ENCODE results near the gene CFAP99.

DNA sequence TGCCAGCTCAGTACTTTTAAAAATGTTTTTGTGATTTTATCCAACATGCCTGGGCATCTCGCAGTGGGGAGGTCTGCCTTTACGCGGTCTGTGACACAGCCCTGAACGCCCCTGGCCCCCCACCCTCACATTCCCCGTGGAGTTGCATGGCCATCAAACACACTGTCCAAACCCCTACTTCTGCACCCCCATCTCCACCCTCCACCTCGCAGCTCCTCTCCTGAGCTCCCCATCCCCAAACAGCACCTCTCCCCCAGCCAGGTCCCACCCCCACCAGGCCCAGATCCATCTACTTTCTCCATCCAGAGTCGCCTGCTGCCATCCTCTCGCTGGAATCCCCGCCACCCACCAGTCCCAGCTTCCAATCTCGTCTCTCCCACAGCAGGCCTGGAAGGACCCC, 9.8 kb upstream of the CFAP99 start:
- TF ChIP-seq, protein P1, sequence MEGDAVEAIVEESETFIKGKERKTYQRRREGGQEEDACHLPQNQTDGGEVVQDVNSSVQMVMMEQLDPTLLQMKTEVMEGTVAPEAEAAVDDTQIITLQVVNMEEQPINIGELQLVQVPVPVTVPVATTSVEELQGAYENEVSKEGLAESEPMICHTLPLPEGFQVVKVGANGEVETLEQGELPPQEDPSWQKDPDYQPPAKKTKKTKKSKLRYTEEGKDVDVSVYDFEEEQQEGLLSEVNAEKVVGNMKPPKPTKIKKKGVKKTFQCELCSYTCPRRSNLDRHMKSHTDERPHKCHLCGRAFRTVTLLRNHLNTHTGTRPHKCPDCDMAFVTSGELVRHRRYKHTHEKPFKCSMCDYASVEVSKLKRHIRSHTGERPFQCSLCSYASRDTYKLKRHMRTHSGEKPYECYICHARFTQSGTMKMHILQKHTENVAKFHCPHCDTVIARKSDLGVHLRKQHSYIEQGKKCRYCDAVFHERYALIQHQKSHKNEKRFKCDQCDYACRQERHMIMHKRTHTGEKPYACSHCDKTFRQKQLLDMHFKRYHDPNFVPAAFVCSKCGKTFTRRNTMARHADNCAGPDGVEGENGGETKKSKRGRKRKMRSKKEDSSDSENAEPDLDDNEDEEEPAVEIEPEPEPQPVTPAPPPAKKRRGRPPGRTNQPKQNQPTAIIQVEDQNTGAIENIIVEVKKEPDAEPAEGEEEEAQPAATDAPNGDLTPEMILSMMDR (IDR thresholded peaks at IDR 0.05; ENCODE audit: control extremely low read depth in 1 of 3, insufficient read depth in 1 of 3, low read depth in 1 of 3, low read length in 3 of 3) = no peak
- no peak for TF ChIP-seq SP2 (IDR thresholded peaks at IDR 0.05; ENCODE audit: low read length)
- TF ChIP-seq, protein P2, sequence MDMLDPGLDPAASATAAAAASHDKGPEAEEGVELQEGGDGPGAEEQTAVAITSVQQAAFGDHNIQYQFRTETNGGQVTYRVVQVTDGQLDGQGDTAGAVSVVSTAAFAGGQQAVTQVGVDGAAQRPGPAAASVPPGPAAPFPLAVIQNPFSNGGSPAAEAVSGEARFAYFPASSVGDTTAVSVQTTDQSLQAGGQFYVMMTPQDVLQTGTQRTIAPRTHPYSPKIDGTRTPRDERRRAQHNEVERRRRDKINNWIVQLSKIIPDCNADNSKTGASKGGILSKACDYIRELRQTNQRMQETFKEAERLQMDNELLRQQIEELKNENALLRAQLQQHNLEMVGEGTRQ (IDR thresholded peaks at IDR 0.05; ENCODE audit: low read length) = no peak

Data from H1 (cell line).